NCI-H1048 (cell line): ENCODE results near the gene LRRC45.

Source experiments
- DNase-seq: peaks from one replicate; lab custom pipeline; 2025; lab: John Stamatoyannopoulos, UW

Gene LRRC45

DNA sequence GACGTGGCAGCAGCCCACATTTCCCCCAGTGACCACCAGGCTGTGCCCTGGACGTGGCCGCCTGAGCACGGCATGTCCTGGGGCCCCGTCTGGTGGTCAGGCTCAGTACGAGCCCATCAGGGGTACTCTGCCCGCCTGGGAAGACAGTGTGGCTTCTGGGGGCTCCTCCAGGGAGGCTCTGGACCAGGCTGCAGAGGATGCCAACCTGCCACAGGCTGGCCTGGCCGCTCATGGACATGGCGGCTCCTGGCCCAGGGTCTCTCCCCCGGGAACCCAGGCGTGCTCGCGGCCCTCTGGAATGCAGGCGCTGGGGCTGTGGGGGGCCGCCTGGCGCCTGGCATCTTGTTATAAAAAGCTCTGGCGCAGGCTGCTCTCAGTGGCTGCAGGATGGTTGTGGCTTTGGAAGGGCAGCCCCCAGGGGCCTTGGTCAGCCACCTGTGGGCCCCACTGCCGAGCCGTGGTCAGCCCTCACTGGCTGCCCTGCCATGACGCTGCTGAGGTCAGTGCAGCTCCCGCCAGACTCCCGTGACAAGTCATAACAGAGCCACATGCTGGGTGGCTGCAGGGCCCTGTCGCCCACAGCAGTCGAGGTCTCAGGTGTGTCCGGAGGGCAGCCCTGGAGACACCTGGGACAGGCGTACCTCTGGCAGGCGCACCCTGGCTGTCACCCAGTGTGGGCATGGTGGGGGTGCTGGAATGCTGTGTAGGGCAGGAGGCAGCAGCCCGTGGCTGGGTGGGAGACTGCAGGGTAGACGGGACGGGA is 15.4 kb upstream of the LRRC45 start:
- DNase-seq = no peak

DNA sequence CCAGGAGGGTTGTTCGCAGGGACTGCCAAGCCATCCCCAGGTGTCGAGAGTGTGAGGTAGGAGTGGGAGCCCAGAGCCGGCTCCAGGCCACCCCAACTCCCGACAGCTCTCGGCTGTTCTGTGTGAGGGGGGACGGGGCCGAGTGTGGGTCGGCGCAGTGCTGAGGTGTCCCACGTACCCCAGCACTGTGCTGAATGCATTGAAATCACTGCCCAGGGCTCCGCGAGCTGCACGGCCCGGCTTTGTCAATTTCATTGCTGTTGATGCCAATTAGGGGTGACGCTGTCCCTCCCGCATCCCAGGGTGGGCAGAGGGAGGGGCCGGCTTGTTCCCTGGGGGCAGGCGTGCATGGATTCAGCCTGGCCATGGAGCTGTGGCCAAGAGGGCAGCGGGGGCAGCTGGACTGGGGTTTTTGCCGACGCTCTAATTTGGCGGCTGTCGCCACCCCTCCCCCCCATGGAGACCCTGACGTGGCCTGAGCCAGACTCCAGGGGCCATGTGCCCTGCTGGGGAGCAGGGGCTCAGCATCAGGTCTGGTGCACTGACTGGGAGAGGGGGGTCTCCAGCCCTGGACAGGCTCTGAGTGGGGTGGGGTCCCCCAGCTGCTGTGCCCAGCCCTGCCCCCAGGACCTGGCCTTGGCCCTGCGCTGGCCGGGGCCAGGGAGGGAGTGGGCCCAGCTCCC is 14.7 kb upstream of the LRRC45 start:
- no peak for DNase-seq

DNA sequence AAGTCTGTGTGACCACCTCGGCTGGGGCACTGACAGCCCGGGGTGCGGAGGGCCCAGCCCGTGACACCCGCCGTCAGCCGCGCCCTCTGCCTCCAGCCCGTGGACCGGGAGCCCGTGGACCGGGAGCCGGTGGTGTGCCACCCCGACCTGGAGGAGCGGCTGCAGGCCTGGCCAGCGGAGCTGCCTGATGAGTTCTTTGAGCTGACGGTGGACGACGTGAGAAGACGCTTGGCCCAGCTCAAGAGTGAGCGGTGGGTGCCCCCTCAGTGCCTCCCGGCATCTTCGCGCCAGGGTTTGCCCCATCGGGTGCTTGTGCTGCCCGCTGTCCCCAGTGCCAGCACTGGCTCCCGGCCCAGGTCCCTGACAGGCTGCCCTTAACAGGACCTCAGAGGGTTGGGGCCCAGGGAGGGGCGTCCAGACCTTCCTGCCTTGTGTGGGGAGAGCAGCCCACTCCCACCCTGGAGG is 14.1 kb upstream of the LRRC45 start:
- no peak for DNase-seq

DNA sequence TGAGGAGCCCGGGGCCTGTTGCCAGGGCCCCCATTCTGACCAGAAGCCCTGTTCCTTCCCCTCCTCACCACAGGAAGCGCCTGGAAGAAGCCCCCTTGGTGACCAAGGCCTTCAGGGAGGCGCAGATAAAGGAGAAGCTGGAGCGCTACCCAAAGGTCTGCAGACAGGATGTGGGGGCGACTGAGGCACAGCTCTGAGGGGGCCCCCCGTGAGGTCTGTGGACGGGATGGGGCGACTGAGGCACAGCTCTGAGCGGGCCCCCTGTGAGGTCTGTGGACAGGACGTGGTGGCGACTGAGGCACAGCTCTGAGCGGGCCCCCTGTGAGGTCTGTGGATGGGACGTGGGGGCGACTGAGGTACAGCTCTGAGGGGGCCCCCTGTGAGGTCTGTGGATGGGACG is 13.7 kb upstream of the LRRC45 start:
- no peak for DNase-seq

DNA sequence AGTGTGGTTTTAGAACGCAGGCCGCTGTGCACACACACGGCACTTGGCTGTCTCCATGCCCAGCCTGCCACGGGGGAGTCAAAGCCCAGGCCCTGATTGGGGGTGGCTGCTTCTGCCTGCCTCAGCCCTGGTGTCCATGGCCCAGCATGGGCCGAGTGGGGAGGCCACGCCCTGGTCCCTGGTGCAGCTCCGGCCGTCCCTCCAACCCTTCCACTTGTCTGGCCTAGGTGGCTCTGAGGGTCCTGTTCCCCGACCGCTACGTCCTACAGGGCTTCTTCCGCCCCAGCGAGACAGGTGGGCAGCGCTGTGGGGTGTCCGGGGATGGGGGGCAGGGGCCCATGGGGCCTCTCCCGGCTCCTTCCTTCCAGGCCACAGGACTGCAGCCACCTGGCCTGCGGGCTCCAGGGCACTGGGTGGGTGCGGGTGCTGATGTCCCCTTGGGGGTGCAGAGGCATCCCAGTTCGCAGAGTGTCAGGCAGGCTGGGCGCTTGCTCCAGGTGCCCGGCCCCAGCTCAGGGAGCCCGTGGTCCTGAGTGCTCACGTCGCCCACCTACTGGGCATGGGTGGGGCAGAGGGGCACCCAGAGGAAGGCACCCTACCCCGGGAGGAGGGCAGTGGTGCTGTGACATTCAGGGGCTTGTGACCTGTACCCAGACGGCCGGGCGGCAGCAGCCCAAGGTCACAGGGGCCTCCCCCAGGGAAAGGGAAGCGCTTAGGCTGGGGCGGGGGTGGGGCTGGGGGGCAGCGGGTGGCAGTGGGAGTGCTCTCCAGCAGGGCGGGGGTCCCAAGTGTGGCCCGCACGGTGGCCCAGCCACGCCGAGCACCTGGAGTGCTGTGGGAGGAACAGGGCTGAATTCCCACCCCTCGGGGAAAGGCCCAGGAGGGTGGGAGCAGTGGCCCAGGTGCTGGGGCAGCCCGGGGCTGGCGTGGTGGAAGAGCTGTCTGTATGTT is 12.3 kb upstream of the LRRC45 start:
- DNase-seq = no peak

DNA sequence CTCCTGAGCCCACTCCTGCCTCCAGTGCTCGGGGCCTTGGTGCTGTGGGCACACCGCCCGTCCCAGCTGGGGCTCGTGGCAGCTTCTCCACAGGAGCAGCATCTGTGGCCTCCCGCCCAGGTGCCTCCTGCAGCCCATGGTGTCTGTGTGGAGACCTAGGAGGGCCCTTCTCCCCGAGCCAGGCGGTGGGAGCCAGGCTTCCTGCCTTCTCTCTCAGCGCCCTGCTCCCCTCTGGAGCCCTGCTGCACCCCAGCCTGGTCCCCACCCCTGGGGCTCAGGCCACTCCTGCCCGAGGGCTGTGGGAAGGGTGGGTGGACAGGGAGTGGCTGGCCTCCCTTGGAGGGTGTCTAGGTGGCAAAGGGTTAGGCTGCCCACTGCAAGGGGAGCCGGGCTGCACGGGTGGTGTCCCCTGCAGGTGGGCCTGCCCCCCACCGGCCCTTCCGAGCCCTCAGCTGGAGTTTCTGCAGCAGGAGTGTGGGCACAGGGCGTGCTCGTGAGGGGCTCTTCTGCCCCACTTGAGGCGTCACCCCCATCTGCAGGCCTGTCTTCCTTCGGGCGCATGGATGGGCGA is 11.4 kb upstream of the LRRC45 start:
- DNase-seq = no peak

DNA sequence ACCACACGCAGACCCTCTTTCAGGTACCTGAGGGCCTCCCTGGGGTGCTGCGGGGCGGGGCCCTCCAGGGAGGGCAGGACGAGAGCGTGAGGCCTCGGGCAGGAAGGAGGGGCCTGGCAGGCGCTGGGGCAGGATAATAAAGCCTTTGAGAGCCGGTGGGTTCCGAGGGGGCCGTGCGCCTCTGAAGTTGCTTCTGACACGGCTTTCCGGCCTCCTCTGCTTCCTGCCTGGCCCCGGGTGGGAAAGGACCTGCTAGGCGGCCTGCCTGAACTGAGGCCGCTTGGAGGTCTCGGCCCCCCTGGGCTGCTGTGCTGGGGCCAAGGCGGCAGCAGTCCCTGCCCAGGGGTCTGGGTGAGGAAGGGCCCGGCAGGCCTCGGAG is 10.9 kb upstream of the LRRC45 start:
- no peak for DNase-seq

DNA sequence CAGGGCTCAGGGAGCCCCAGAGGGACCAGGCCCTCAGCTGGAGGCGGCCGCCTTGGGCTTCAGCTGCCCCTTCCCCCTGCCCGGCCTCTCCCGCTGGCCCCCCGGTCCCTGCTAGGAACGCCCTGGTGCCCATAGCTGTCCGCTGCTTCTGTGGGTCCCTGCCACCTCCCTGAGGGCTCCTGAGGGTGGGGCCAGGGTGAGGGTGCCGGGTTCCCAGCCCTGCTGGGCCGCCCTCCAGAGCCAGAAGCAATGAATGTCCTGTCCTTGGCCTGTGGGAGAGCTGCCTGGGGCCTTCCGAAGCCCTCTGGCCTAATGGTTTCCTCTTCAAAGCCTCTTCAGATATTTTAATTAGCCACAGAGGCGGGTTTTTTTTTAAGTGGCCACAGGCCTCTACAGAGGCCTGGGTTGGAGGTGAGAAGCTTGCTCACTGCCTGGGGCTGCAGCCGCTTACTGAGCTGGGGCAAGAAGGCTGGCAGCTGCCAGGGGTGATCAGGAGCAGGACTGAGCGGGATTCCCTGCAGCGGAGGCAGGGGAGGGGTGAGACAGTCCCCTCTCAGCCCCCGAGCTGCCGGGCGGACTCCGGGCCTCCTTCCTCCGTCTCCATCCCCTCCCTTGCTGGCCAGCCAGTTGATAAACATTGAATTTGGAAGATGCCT is 10.3 kb upstream of the LRRC45 start:
- DNase-seq = no peak

DNA sequence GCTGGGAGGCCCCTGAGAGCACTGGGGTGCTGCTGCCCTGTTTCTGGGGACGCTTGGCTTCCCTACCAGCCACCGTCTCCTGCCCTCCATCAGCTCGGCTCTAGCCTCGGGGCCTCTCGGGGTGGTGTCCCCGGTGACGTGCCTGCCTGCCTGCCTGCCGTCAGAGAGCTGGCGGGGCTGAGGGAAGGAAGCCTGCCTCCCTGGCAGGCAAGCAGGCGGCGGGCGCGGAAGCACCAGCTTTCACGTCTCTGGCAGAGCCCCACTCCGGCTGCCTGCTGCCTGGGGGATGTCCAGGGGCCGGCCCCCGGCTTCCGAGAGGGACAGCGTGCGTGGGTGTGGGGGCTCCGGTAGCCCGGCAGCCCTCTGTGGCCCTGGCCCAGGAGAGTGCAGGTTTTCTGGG is 9.8 kb upstream of the LRRC45 start:
- DNase-seq = no peak

DNA sequence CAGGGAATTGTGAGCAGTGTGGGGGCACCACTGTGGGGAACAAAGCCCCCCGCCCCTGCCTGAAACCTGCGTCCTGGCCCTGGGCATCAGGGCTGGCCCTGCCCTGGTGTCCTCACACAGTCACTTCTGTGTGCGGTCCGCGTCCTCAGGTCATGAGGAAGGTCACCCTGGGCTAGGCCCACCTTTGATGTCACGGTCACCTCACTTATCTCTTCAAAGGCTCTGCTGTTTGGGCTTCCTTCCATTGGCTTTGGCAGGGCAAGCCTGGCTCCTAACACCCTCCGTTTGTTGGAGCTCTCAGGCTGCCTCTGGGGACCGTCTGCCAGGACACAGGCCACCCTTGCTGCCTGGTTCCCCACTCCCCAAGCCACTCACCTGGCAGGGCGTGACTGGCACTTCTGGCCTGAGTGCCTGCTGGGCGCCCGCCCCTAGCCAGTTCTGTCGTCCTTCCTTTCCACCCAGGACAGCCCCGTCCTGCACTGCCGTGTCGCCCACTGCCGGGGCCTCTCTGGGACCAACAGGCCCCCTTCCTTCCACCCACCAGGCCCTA is 9.3 kb upstream of the LRRC45 start:
- no peak for DNase-seq

DNA sequence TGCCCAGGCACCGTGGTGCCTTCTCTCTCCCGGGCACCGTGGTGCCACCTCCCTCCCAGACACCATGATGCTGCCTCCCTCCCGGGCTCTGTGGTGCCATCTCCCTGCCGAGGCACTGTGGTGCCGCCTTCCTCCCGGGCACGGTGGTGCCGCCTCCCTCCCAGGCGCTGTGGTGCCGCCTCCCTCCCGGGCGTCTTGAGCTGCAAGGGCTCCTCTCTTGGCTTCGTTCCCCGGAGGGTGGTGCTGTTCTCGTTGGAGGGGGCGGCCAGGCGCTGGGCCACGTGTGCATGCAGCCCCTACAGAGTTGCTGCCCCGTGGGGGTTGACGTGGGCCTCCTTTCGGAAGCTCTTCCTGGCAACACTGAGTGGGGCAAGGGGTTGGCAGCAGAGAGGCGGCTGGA is 8.7 kb upstream of the LRRC45 start:
- no peak for DNase-seq

DNA sequence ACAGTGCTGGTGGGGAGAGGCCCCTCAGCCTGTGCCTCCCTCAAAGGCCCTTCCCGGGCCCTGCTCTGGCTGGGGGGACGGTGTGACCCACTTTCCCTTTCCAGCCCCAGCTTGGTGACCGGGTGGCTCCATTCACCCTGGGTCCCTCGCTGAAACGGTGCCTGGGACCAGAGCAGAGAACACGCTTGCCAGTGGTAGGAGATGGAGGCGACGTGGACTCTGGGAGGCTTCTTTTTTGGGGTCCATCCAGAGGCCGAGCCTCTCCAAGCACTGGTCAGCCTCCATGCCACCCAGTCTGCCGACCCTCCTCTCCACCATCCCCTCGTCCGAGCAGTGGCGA is 8.2 kb upstream of the LRRC45 start:
- no peak for DNase-seq

DNA sequence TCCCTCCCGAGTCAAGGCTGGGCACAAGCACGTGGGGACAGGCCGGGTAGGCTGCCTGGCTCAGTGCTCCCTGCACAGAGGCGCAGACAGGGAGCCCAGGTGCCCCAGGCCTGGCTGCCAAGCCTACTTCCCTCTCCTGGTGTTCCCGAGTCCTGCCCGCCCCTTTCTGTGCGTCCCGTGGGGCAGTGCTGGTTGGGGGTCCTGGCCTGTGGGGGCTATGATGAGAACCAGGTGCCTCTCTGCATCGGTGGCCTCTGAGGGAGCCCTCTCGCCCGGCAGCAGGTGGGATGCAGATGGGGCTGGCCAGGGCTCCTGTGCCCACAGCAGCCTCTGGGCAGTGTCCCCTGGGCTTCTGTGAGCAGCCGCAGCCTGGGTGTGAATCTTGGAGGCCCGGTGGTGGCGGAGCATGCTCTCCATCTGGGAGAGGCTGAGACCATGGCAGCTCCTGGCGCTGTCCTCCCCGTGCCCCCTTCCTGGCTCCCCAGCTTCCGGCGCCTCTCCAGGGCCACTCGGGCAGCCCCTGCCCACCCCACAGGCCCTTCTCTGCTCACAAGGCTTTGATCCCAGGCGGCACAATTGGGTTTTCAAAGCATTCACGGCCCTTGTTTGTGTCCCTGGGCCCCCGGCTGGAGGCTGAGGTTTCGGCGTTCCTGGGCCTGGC is 7.7 kb upstream of the LRRC45 start:
- DNase-seq = no peak

DNA sequence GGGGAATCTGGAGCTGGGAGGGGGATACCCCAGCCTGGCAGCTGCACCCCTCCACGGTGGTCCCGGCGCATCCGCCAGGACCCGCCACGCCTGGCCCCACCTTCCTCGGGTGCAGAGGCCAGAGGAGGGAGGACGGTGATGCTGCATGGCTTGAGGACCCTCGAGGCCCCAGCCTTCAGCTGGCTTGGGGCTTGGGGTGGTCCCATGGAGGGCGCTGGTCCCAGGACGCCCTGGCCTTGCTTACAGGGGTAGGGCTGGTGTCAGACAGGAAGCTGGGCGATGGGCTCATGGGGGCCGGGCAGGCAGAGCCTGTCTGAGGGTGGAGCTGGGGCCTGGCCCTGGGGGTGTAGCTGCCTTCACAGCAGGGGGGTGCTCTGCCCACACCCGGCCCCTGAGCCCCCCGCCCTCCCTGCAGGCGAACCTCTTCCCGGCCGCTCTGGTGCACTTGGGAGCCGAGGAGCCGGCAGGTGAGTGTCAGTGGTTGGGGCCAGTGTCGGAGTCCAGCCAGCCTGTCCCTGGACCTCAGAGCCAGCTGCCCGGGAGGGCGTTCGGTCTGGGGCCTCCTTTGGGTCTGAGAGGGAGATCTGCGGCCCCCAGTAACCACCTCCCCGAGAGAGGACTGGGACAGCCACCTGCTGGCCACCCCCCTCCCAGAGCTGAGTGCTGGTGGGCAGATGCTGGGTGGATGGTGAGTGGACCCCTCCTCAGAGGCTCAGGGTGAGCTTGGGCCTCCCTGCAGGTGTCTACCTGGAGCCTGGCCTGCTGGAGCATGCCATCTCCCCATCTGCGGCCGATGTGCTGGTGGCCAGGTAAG is 6.8 kb upstream of the LRRC45 start:
- no peak for DNase-seq

DNA sequence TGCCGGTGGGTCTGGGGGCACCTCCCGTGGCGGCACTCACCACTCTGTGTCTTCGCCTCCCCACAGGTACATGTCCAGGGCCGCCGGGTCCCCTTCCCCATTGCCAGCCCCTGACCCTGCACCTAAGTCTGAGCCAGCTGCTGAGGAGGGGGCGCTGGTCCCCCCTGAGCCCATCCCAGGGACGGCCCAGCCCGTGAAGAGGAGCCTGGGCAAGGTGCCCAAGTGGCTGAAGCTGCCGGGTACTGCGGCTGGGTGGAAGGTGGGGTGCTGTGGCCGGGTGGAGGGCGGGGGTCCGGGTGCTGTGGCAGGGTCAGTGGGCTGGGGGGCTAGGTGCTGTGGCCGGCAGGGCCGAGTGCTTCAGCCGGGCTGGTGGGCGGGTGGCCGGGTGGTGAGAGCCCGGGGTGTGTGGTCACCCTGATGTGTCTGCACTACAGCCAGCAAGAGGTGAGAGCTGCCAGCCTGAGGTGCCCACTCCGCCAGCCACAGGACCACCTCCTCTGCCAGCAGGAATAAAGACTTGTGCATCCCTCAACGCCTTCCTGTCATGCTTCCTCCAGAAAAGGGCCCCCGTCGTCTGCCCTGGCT is 6.1 kb upstream of the LRRC45 start:
- DNase-seq = no peak

DNA sequence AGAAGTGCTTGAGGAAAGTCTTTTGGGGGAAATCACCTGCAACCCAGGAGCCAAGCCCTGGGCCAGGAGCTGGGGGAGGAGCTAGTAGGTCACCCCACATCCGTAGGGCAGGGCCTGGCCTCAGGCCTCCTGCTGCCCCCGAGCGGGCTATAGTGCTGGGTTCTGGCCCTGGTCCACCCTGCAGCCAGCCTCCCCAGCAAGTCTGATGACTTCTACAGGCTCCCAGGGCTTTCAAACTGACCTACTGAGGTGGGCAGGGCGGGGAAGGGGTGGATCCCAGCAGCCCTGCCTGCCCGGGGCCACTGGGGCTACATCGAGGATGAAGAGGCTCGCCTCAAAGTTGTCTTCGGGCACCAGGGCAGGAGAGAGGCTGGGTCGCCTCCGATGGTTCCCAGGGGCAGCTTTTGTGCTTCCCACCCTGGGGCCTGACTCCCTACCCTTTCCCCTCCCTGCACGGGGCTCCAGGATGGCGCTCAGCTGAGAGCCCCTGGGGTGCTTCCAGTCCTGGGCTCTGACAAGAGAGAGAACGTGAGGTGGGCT is 5.4 kb upstream of the LRRC45 start:
- no peak for DNase-seq

DNA sequence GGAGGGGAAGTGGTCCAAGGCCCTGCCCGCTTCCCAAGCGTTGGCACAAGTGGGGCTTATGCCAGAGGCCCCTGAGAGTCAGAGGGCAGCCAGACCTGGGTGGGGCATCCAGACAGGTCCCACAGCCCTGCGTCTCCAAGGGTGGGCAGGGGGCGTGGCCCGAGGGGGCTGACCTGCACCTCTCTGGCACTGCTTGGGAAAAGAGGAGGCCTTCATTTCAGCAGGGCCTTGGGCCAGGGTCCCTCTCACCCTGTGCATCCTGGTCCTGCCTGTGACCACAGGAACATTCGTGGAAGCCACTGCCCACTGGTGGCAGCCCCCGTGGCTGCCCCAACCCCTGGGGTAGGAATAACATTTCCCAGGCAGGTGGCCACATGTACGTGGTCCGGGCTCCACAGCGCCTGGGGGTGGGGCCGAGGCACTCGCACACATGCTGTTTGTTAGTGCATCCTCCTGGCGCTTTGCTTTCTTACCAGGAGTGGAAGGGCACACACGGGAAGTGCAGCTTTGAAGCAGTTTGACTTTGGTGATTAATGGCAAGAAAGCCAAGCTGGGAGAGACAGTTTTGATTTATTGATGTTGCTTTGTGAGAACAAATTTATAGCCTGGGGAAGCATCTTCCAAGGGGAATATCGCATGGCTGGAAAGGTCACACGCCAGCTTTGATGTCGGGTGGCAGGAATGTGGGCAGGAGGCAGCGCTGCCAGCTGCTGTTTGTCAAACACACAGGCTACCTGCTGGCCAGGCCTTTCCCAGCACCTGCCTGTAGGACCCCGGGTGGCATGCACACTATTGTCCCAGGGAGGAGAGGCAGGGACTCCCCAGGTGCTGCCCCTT is 4.7 kb upstream of the LRRC45 start:
- DNase-seq = no peak

DNA sequence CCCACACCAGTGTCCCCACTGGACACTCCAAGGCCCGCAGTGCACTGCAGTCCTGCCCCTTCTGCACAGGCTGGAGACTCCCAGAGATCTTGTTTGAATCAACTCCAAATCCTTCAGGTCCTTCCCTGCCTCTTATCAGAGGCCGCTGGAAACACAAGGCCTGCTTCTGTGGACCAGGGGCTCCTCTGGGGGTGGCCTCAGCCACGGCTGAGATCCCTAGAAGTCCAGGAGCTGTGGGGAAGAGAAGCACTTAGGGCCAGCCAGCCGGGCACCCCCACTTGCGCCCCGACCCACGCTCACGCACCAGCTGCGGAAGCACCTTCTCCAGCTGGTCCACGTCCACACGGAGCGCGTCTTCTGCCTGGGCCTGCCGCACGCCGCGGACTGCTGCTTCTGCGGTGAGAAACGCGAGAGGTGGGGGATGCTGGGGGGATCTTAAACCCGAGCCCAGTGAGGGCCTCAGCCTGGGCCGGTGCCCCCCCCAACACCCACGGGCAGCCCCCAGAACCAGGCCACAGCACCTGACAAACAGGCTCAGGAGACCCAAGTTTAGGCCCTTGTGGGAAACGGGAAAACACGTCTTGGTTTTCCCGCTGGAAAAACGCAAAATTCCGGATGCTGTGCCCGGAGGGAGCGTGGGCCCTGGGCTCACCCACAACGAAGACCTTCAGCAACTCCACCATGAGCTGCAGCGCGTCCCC is 4.0 kb upstream of the LRRC45 start:
- DNase-seq = no peak
